NCI-H82 treated with DMSO at 0.1 percent for 48 hours (cell line): ENCODE measurements around the gene KRABD2.
"Not testable (repeated sequence)": the region's sequence is repeated elsewhere in the genome, so short reads cannot be mapped to it uniquely, and the experiment has no call there.

ENCODE experiments used
- DNase-seq: peaks from one replicate; lab custom pipeline; 2025; ENCODE audit not compliant: unreplicated experiment; lab: John Stamatoyannopoulos, UW

Gene KRABD2

GRCh38 chr17:8392674-8393469, 16.4 kb upstream of the KRABD2 start:
- DNase-seq = no peak

GRCh38 chr17:8392274-8392673, 15.8 kb upstream of the KRABD2 start:
- no peak for DNase-seq

DNA sequence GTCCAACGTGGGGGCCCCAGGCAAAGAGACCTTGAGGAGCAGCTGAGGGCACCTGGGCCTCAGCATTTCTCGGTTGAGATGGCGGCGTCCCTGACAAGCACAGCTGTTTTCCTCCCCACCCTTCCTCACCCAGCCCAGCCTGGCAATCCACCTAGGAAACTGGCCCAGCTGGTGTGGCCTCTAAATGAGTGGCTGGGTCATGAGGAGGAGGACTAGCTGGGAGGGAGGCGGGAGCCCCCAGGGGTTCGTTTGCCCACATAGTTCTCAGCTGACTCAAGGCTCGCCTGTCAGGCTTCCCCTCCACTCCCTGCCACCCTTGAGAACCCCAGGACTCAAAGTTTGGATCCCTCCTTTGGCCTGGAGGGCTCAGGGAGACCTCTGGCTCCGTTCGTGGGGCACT, 15.2 kb upstream of the KRABD2 start:
- no peak for DNase-seq

DNA sequence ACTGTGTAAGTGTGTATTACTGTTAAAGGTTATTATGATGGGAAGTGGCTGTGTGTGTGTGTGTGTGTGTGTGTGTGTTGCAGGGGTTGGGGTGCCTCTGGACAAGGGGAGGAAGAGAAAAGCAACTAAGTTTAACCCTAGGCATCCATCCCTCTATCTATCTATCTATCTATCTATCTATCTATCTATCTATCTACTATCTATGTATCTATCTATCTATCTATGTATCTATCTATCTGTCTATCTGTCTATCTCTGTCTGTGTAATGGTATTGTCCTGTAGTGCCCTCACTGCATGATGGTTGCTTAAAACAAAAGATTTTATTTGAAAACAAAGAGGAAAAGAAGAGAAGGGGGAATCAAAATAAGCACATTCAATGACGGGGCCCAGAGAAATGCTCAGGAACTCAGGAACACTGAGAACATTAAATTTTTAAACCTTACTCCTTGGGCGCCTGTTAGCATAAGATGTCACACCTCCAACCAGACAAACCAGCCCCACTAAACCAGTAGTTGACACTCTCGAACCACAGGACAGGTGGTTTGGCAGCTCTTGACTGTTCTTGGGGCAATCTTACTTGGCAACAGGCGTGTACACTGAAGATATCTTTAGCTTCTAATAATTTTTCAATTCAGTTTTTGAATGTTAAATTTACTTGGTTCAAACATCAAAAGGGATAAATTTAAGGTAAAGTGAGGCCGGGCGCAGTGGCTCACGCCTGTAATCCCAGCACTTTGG, 11.6 kb upstream of the KRABD2 start:
- no peak for DNase-seq

DNA sequence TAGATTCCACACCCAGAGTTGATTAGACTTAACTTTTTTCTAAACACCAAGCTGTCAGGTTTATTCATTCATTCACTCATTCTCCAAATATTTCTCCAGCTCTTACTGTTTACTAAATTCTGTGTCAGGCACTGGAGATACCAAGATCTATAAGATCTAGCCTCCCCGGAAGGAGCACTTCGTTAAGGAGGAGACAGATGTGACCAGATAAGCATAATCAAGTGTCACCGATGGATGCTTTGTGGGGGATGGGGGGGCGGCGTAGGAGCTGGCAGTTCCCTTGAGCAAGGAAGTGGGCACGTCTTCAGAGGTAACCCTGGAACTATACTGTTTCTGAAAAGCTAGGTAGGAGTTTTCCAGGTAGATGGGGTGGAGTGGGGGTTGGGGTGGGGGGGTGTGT, 10.3 kb upstream of the KRABD2 start:
- DNase-seq = no peak

GRCh38 chr17:8384801-8385378, 8.4 kb upstream of the KRABD2 start:
- no peak for DNase-seq

DNA sequence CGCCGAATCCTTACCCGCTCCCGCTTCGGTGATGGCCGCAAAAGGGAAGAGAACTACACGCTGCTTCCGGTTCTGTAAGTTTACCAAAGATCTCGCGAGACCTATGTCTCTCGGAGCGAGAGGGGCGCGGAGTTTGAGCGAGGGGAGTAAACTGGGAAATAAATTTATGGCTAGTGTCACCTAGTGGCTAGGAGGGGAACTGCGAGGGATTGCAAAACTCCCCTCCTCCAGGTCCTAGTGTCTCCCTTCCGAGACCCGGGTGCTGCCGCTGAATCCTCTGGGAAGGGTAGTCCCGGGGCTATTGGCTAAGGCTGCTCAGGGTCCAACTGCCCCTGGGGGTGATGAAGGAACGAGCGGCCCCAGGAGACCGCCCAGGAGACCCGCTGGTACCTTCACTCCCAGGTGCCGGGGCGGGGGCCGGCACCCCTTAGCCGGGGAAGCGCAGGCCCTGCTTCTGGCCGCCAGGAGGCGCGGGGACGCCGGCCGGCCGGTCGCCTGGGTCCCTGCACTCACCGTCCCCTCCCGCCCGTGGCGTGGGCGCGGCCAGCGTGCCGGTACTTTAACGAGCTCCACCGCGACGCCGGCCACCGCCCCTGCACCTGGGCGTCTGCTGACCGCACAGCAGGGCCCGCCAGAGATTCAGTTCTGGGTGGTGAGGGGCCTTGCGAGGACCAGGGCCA, 6.8 kb upstream of the KRABD2 start, which contains the start of gene RPL26:
Gene RPL26, minus strand, starts transcription at position 51 of the 680 bp plus-strand sequence. CDS start 883 bp downstream, outside the sequence.
- peak; percentile 99 for DNase-seq

GRCh38 chr17:8382880-8383142, 6.3 kb upstream of the KRABD2 start:
- no peak for DNase-seq

- no peak for DNase-seq
These were observed 5.8 kb upstream of the KRABD2 start for GRCh38 chr17:8382052-8382879.

DNA sequence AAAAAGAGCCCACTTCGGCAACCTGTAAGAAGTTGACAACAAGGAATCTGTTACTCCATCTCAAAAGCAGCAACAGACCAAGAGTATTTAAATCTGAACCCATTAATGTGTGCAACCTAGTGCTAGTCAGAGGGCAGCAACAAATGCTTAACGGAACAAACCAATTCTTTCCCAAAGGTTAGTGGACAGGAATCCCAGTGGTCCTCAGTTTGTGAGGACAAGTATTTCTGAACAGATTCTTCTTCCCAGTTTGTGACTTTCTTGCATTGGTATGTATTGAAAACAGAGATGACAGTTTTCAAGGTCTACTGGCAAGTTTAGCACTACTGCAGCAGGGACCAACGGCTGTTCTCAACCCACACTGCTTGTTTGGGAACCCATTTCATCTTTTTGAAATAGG, 3.5 kb upstream of the KRABD2 start:
- no peak for DNase-seq

DNA sequence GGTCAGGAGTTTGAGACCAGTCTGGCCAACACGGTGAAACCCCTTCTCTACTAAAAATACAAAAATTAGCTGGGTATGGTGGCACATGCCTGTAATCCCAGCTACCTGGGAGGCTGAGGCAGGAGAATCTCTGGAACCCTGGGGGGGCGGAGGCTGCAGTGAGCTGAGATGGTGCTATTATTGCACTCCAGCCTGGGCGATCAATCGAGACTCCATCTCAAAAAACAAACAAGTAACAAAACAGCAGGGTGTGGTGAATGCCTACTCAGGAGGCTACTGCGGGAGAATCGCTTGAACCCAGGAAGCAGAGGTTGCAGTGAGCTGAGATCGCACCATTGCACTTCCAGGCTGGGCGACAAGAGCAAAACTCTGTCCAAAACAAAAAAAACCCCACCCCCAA, 1.6 kb upstream of the KRABD2 start:
- DNase-seq = not testable (repeated sequence)

- no peak for DNase-seq
These were observed 918 bp upstream of the KRABD2 start for GRCh38 chr17:8377422-8377821.

- DNase-seq = no peak
These were observed 705 bp downstream of the KRABD2 start for GRCh38 chr17:8375738-8376259.

DNA sequence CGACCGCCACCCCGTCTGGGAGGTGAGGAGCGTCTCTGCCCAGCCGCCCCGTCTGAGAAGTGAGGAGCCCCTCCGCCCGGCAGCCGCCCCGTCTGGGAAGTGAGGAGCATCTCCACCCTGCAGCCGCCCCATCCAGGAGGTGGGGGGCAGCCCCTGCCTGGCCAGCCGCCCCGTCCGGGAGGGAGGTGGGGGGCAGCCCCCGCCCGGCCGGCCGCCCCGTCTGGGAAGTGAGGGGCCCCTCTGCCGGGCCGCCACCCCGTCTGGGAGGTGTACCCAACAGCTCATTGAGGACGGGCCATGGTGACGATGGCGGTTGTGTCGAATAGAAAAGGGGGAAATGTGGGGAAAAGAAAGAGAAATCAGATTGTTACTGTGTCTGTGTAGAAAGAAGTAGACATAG, 2.6 kb downstream of the KRABD2 start:
- not testable (repeated sequence) for DNase-seq

DNA sequence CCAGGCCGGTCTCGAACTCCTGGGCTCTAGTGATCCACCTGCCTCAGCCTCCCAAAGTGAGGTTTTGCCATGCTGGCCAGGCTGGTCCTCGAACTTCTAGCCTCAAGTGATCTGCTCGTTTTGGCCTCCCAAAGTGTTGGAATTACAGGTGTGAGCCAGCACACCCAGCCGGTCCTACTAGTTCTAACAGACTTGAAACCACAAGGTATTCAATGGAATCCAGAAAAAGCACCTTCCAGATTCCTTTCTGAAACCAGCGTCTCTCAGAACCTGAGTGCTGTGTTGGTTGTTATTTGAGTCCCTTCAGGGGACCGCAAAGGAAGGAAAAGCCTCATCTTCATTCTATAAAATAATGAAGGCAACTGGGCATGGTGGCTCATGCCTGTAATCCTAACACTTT, 4.1 kb downstream of the KRABD2 start:
- no peak for DNase-seq

- peak; percentile 87 for DNase-seq
These were observed 4.7 kb downstream of the KRABD2 start for GRCh38 chr17:8371786-8372185.

- no peak for DNase-seq
These were observed 6.6 kb downstream of the KRABD2 start for GRCh38 chr17:8369944-8370343.

- DNase-seq = no peak
These were observed 8.3 kb downstream of the KRABD2 start for GRCh38 chr17:8368193-8368592.

DNA sequence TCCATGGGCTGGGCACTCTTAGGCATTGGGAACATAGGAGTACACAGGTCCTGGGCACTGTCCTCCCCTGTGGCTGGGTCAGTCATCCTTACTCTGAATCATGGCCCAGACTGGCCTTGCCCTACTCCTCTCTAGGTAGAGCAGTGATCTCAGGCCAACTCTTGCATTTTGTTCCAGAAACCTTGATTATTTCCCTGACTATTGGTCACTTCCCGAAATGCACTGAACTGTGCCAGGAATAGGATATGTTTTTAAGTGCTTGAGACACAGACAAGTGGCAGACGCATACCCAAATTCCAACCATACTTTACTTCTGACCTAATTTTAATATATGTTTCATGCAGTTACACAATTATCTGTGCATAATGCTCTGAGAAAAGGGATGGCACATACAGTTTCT, 10.3 kb downstream of the KRABD2 start:
- no peak for DNase-seq

GRCh38 chr17:8365143-8365542, 11.4 kb downstream of the KRABD2 start:
- DNase-seq = no peak
